Neural cell (in vitro differentiated cells): Measurements from ENCODE around the gene CFDP1. TPM values are rescaled to one million over a fixed set of nuclear protein-coding genes. Genes with fewer than 3 reads are reported as not detected.

Experiments used
- H2AFZ ChIP-seq: fragments of 200-600, 300-800 bp; sonication (generic), shearing (Covaris generic); 2 replicates; pipeline ENCODE4 v1.6.0; 2014; ENCODE audit warnings: low read depth, mild to moderate bottlenecking, antibody characterized with exemption, low read length, moderate library complexity
- H3F3A ChIP-seq: fragments of 200-600 bp; shearing (Covaris generic); 2 replicates; pipeline ENCODE4 v1.6.1; 2016; ENCODE audit warnings: mild to moderate bottlenecking, moderate library complexity, mixed read lengths, antibody characterized with exemption, low read length; ENCODE audit not compliant: insufficient read depth, poor library complexity, severe bottlenecking
- H3K27ac ChIP-seq: fragments of 200-600, 300-800 bp; sonication (generic), shearing (Covaris generic); 2 replicates; pipeline ENCODE4 v1.5.1; 2014; ENCODE audit warnings: mild to moderate bottlenecking, low read length, moderate library complexity
- H3K27me3 ChIP-seq: fragments of 300-800, 200-600 bp; sonication (generic), shearing (Covaris generic); 2 replicates; pipeline ENCODE4 v1.6.0; 2014; ENCODE audit warnings: mild to moderate bottlenecking, low read depth, low read length, moderate library complexity; ENCODE audit not compliant: insufficient read depth
- H3K36me3 ChIP-seq: fragments of 300-800, 200-600 bp; sonication (generic), shearing (Covaris generic); 2 replicates; pipeline ENCODE4 v1.5.1; 2014; ENCODE audit warnings: mild to moderate bottlenecking, antibody characterized with exemption, low read length, moderate library complexity; ENCODE audit not compliant: insufficient read depth
- H3K4me2 ChIP-seq: fragments of 300-800, 200-600 bp; sonication (generic), shearing (Covaris generic); 2 replicates; pipeline ENCODE4 v1.6.0; 2014; ENCODE audit warnings: mild to moderate bottlenecking, low read length
- H3K4me3 ChIP-seq: fragments of 300-800, 200-600 bp; sonication (generic), shearing (Covaris generic); 2 replicates; pipeline ENCODE4 v1.5.1; 2014; ENCODE audit warnings: mild to moderate bottlenecking, low read length, moderate library complexity
- H3K79me2 ChIP-seq: fragments of 200-600 bp; shearing (Covaris generic); replicated peaks from 2 replicates; pipeline ENCODE4 v1.6.0; 2014; ENCODE audit warnings: mild to moderate bottlenecking, low read length, moderate library complexity; ENCODE audit not compliant: insufficient read depth
- H3K9ac ChIP-seq: fragments of 300-800, 200-600 bp; sonication (generic), shearing (Covaris generic); 2 replicates; pipeline ENCODE4 v1.6.1; 2016; ENCODE audit warnings: mild to moderate bottlenecking, low read length, mixed read lengths
- H3K9me2 ChIP-seq: fragments of 200-600 bp; shearing (Covaris generic); 2 replicates; pipeline ENCODE4 v1.6.1; 2016; ENCODE audit warnings: mild to moderate bottlenecking, low read length, mixed read lengths; ENCODE audit not compliant: insufficient read depth
- H3K9me3 ChIP-seq: fragments of 200-600, 300-800 bp; sonication (generic), shearing (Covaris generic); 2 replicates; pipeline ENCODE4 v1.6.1; 2016; ENCODE audit warnings: mild to moderate bottlenecking, mixed run types, low read length, moderate library complexity, mixed read lengths
- H4K20me1 ChIP-seq: fragments of 200-600 bp; shearing (Covaris generic); 2 replicates; pipeline ENCODE4 v1.6.1; 2016; ENCODE audit warnings: mild to moderate bottlenecking, mixed run types; ENCODE audit not compliant: insufficient read depth
- EP300 ChIP-seq: fragments of 450-650 bp; conservative IDR thresholded peaks from 2 replicates; pipeline ENCODE4 v1.6.1; 2014; ENCODE audit warnings: antibody characterized with exemption, mild to moderate bottlenecking, moderate library complexity; ENCODE audit not compliant: poor library complexity, severe bottlenecking
- EZH2 ChIP-seq: fragments of 200-600, 300-800 bp; shearing (Covaris generic), sonication (generic); IDR thresholded peaks from 2 replicates; pipeline ENCODE4 v1.6.1; 2014; ENCODE audit warnings: antibody characterized with exemption, low read length, borderline replicate concordance, mild to moderate bottlenecking; ENCODE audit not compliant: insufficient read depth, poor library complexity, severe bottlenecking
- MXI1 ChIP-seq: fragments of 450-650 bp; conservative IDR thresholded peaks from 2 replicates; pipeline ENCODE4 v1.6.1; 2014; ENCODE audit warnings: antibody characterized with exemption, mild to moderate bottlenecking; ENCODE audit not compliant: poor library complexity, severe bottlenecking
- POLR2AphosphoS5 ChIP-seq: IDR thresholded peaks from 2 replicates; pipeline ENCODE4 v1.6.1; 2012
- RAD21 ChIP-seq: fragments of 450-650 bp; conservative IDR thresholded peaks from 2 replicates; pipeline ENCODE4 v1.6.1; 2014; ENCODE audit warnings: antibody characterized with exemption, mild to moderate bottlenecking, moderate library complexity
- REST ChIP-seq: IDR thresholded peaks from 2 replicates; pipeline ENCODE4 v1.6.1; 2012; ENCODE audit warnings: borderline replicate concordance
- SMC3 ChIP-seq: fragments of 450-650 bp; conservative IDR thresholded peaks from 2 replicates; pipeline ENCODE4 v1.6.1; 2014; ENCODE audit warnings: antibody characterized with exemption, mild to moderate bottlenecking, moderate library complexity; ENCODE audit not compliant: poor library complexity
- TAF1 ChIP-seq: IDR thresholded peaks from 2 replicates; pipeline ENCODE4 v1.6.1; 2012; ENCODE audit warnings: low read depth
- polyA plus RNA-seq: library from polyadenylated mRNA; depleted of rRNA; stranded (reverse); fragments of >200 nt; gene quantifications from 2 replicates; pipeline ENCODE4 v1.2.3, GENCODE V29; 2014
- TF ChIP-seq, protein P1 (sequence below): fragments of 450-650 bp; IDR thresholded peaks from 2 replicates; pipeline ENCODE4 v1.5.1; 2014; ENCODE audit warnings: antibody characterized with exemption, mild to moderate bottlenecking, moderate library complexity; ENCODE audit not compliant: poor library complexity, severe bottlenecking

CFDP1 gene
- polyA plus RNA-seq, 1 donor from 2014 or later, result 201 TPM

- Histone ChIP-seq H3K4me3 (no peak overlapping the region), H3K36me3 (no peaks in the 10 kb centered on the region), H3K27ac (no peak overlapping the region), H4K20me1 (no peaks in the 10 kb centered on the region), H3K9me3 (no peaks in the 10 kb centered on the region), H3K79me2 (no peaks in the 10 kb centered on the region), H3K4me2 (no peak overlapping the region), H3F3A (no peaks in the 10 kb centered on the region), H3K9ac (no peak overlapping the region), H3K9me2 (no peaks in the 10 kb centered on the region), H2AFZ (no peak overlapping the region), H3K27me3 (no peaks in the 10 kb centered on the region)
- TF ChIP-seq MXI1, result no peak
- TF ChIP-seq EZH2, result no peak
- no peak for TF ChIP-seq EP300
- TF ChIP-seq SMC3, result no peak
- TF ChIP-seq REST, result no peak
These were observed 82.1 kb downstream of the CFDP1 start for GRCh38 chr16:75351183-75351582.

- Histone ChIP-seq H3K9ac (no peak overlapping the region), H4K20me1 (no peaks in the 10 kb centered on the region), H3K4me3 (no peak overlapping the region), H3K9me3 (no peaks in the 10 kb centered on the region), H3K27me3 (no peaks in the 10 kb centered on the region), H3K79me2 (no peaks in the 10 kb centered on the region), H3F3A (peaks cover 6% of the 10 kb centered on the region), H3K9me2 (no peaks in the 10 kb centered on the region), H3K36me3 (no peaks in the 10 kb centered on the region), H2AFZ (no peak overlapping the region), H3K4me2 (no peak overlapping the region), H3K27ac (no peak overlapping the region)
- TF ChIP-seq REST (no peak), RAD21 (no peak), SMC3 (no peak), MXI1 (no peak), POLR2AphosphoS5 (no peak), EP300 (no peak), EZH2 (no peak), TAF1 (no peak)
- TF ChIP-seq, protein P1, sequence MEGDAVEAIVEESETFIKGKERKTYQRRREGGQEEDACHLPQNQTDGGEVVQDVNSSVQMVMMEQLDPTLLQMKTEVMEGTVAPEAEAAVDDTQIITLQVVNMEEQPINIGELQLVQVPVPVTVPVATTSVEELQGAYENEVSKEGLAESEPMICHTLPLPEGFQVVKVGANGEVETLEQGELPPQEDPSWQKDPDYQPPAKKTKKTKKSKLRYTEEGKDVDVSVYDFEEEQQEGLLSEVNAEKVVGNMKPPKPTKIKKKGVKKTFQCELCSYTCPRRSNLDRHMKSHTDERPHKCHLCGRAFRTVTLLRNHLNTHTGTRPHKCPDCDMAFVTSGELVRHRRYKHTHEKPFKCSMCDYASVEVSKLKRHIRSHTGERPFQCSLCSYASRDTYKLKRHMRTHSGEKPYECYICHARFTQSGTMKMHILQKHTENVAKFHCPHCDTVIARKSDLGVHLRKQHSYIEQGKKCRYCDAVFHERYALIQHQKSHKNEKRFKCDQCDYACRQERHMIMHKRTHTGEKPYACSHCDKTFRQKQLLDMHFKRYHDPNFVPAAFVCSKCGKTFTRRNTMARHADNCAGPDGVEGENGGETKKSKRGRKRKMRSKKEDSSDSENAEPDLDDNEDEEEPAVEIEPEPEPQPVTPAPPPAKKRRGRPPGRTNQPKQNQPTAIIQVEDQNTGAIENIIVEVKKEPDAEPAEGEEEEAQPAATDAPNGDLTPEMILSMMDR, result no peak
These were observed 87.6 kb downstream of the CFDP1 start for GRCh38 chr16:75345711-75346110.
